Glomerular visceral epithelial cell (primary cell): ENCODE measurements around the gene SDHB.

ENCODE experiments used
- DNase-seq: peaks from one replicate; pipeline ENCODE4 v3.0.0-alpha.2; 2016; ENCODE audit errors: extremely low spot score

The SDHB gene

DNA sequence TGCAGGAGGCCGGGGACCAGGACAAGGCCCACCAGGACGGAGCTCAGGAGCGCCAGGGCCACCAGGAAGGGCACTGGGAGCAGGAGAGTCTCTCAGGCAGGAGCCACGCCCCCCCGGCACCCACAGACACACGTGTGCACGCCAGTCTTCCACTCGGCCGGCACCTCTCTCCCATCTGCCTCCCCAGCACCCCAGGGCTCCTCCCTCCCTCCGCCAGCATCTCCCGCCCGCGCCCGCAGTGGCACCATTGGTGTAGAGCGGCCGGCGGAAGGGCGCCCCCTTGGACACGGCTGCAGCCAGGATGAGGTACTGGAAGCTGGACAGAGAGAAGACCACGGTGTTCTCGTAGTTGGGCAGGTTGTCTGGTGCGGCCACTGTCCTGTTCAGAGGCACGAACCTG, 67.3 kb downstream of the SDHB start:
- no peak for DNase-seq

DNA sequence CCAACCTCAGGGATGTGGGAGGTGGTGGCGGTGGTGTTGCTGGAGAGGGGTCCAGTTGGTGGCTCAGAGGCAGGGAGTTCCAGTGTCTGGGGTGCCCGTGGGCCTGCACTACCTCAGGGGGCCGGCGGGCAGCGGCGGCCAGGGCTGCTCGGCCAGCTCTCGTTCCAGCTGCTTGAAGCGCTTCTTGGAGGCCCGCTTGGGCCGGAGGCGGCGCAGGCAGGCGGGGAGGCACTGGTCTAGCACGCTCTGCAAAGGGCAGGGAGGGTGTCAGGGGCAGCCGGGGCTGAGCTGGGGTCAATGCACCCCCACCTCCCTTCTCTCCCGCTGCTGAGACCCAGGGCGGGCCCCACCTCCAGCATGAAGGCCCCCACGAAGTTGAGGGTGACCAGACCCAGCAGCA, 67.7 kb downstream of the SDHB start:
- DNase-seq = no peak

DNA sequence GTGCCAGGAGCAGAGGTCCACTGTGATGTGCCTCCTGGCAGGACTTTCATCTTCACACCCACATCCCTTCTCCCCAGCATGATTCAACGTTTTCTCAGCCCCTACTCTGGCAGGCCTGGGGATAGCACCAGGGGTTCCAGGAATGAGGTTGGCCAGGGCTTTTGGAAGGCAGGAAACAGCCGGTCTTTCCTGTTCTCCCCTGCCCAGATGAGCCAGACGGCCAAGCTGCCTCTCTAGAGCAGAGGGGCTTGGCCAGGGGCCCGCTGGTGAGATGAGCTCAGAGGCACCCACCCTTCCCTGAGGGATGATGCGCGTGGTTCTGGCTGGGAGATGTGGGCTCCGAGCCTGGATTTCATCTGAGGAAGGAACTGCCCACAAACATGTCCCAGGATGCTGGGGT, 69.1 kb downstream of the SDHB start:
- DNase-seq = peak; percentile 70

DNA sequence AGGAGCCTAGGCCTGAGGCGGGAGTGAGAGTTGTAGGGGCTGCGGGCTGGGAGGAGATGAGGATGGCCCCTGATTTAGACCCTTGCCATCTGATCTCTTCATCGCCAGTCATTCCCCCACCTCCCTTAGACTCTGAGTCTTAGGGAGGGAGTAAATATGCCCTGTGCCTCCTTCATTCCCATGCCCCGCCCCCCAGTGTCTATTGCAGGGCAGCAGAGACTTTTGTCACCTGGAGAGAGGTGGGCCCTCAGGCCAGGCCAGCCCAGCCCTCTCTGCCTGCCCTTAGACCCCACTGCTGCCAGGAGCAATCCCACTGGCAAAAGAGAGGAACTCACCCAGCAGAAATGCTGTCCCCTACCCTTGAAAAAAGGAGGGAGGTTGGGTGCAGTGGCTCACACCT, 70.2 kb downstream of the SDHB start:
- DNase-seq = no peak

DNA sequence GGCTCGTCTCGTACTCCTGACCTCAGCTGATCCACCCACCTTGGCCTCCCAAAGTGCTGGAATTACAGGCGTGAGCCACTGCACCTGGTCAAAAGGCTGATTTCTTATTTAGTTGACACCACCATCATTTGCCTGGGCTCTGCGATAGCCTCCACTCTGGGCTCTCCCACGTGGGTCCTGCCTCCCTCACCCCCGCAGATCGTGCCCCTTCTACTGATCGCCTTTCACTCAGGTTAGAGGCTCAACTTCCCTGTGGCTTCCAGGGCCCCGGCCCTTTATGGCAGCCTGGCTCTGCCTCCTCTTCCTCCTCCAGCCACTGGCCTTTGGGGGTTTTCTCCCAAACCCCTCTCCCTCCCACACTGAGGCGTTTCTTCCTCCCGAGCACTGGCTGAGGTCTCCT, 70.9 kb downstream of the SDHB start:
- no peak for DNase-seq

- peak; percentile 78 for DNase-seq
Measured at GRCh38 chr1:16981269-16981849, 72.5 kb downstream of the SDHB start.

- DNase-seq = no peak
Measured at GRCh38 chr1:16980473-16981268, 73.2 kb downstream of the SDHB start, which contains the start of gene MFAP2. MFAP2 (minus strand) TSS chr1:16980620; CDS start chr1:16978273, 2,347 bp downstream.

GRCh38 chr1:16979475-16980327, 74.1 kb downstream of the SDHB start:
- DNase-seq = no peak

GRCh38 chr1:16978567-16979474, 75.0 kb downstream of the SDHB start:
- no peak for DNase-seq

- no peak for DNase-seq
Measured at GRCh38 chr1:16978139-16978538, 75.7 kb downstream of the SDHB start.

GRCh38 chr1:16977377-16977776, 76.5 kb downstream of the SDHB start:
- DNase-seq = no peak

DNA sequence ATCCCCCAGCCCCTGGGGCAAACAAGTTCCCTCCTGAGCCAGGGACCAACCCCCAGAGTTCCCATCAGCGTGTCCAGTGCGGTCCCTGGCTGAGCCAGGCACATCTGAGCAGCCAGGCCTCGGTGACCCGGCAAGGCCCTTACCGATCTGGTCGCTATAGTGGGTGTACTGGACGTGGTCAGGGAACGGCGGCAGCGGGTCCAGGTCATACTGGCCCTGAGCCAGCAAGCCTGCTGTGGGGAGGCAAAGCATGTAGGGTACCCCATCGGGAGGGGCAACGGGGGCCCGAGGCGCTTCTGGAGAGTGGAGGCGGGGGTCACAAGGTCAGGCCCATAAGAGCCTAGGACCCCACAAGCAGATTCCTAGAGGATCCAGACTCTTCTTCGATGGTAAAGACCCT, 76.9 kb downstream of the SDHB start:
- DNase-seq = no peak

DNA sequence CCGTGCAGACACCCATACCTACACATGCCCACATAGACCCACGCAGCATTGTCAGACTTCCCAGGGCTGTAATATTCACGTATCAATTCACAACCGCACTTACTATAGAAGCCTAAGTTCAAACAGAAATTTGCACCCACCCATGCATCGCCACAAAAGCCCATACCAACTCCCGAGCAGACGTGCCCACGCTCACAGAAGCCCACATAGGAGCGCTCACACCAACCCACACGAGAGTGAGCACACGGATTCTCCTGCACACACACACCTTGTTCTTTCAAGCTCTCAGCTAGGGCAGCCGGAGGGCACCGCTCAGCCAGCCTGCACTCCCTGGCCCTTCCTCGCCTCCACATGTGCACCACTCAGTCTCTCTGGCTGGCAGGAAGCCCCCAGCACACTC, 78.0 kb downstream of the SDHB start:
- DNase-seq = no peak

DNA sequence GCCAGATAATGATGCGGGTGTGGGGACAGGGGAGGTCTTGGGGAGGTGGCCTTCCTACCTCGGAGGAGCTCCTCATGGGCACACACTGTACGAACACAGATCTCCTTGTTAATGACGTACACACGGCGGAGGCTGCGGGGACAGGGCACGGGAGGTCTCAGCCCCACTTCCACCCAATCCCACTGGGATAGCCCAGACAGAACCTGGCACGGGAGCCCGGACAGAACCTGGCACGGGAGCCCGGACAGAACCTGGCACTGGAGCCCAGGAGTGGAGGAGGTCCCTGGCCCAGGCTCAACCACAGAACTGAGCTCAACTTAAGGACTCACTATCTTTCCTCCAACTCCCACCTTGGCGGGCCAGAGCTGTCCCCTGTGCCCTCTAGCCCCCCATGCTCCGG, 78.6 kb downstream of the SDHB start:
- no peak for DNase-seq

GRCh38 chr1:16973215-16973614, 80.6 kb downstream of the SDHB start:
- DNase-seq = no peak

GRCh38 chr1:16972189-16972895, 81.5 kb downstream of the SDHB start:
- no peak for DNase-seq

DNA sequence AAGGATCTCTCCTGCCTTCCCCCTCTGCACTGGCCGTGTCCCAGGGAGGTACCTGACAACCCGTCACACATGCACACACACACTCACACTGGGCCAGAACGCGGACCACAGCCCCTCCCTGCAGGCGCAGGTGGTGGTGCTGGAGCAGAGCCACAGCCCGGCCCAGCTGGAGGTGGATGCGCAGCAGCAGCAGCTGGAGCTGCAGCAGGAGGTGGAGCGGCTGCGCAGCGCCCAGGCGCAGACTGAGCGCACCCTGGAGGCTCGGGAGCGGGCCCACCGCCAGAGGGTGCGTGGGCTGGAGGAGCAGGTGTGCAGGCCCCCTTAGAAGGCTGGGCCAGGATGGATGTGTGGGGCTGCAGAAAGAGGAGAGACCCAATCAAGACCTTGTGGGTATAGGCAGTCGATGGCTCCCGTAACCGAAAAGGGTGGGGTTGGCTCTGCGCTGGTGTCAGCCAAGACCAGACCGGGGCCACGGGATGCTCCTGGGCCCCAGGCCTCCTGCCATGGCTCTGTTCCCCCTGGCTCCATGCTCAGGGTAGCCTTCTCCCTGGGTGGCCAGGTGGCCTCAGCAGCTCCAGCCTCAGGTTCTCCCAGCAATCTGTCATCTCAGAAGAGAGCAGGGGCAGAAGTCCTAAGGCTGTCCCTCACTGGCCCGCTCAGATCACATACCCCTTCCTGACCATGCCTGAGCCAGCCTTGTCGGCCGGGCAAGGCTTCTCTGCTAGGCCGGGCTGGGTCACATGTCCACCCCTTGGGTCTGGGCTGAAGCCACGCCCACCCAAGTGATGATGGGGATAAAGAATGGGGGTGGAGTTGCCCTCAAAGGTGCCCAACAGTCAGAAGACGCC, 82.3 kb downstream of the SDHB start:
- DNase-seq = no peak

- no peak for DNase-seq
Measured at GRCh38 chr1:16970132-16970910, 83.5 kb downstream of the SDHB start.

GRCh38 chr1:16969651-16970050, 84.2 kb downstream of the SDHB start:
- DNase-seq = no peak
